Activated naive CD8-positive, alpha-beta T cell treated with anti-CD3 and anti-CD28 coated beads for 36 hours (primary cell): ENCODE measurements around the gene SYT1. TPM values are rescaled to one million over a fixed set of nuclear protein-coding genes. Genes with fewer than 3 reads are reported as not detected.

ENCODE experiments used
- DNase-seq: peaks from one replicate; pipeline ENCODE4 v3.0.0; 2021
- H3K27ac Mint-ChIP-seq: one replicate; pipeline ENCODE4 v1.8.0; 2022; ENCODE audit warnings: mild to moderate bottlenecking, moderate library complexity, mixed read lengths
- H3K27me3 Mint-ChIP-seq: one replicate; pipeline ENCODE4 v1.8.0; 2022; ENCODE audit warnings: mild to moderate bottlenecking, mixed read lengths
- H3K36me3 Mint-ChIP-seq: one replicate; pipeline ENCODE4 v1.8.0; 2021; ENCODE audit warnings: mild to moderate bottlenecking, mixed read lengths
- H3K4me1 Mint-ChIP-seq: one replicate; pipeline ENCODE4 v1.8.0; 2021; ENCODE audit warnings: mixed read lengths
- H3K4me3 Mint-ChIP-seq: one replicate; pipeline ENCODE4 v1.8.0; 2022; ENCODE audit warnings: mild to moderate bottlenecking, moderate library complexity, mixed read lengths
- H3K9me3 Mint-ChIP-seq: one replicate; pipeline ENCODE4 v1.8.0; 2022; ENCODE audit warnings: mixed read lengths
- total RNA-seq, 2 experiments: library from RNA; stranded (reverse); gene quantifications; one replicate each; pipeline ENCODE4 v1.2.3, GENCODE V29; 2021

Gene SYT1
- total RNA-seq, 2 experiments from 2014 or later, result not detected

GRCh38 chr12:79255288-79255687, 390.7 kb downstream of the SYT1 start:
- no peak for DNase-seq
- Mint-ChIP-seq H3K4me3 (no peak overlapping the region), H3K9me3 (no peaks in the 10 kb centered on the region), H3K4me1 (no peaks in the 10 kb centered on the region), H3K27ac (no peak overlapping the region), H3K36me3 (no peaks in the 10 kb centered on the region), H3K27me3 (no peaks in the 10 kb centered on the region)

DNA sequence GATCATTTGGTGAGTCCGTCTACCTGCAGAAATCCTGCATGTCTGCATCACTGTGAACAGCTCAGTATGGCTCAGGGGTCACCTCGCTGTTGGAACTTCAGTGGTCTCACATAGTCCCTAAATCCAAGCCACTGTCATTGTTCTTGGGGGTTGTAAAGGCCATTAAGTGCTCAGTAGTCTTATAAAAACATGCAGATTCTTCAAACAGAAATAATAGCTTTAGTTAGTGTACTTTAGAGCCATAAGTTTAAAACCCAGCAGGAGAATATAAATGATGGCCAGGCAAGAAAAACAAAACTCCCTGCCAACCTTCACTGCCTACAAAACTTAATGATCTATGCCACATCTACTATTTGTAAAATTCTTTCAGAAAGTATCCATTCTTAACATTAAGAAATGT, 396.3 kb downstream of the SYT1 start:
- Mint-ChIP-seq H3K9me3 (no peaks in the 10 kb centered on the region), H3K36me3 (no peaks in the 10 kb centered on the region), H3K4me1 (no peaks in the 10 kb centered on the region), H3K4me3 (no peak overlapping the region), H3K27me3 (no peaks in the 10 kb centered on the region), H3K27ac (no peak overlapping the region)
- no peak for DNase-seq

GRCh38 chr12:79262938-79263337, 398.4 kb downstream of the SYT1 start:
- no peak overlapping the region for H3K4me3 Mint-ChIP-seq
- no peaks in the 10 kb centered on the region for H3K36me3 Mint-ChIP-seq
- H3K27me3 Mint-ChIP-seq, result no peaks in the 10 kb centered on the region
- H3K9me3 Mint-ChIP-seq, result no peaks in the 10 kb centered on the region
- DNase-seq, result no peak
- no peaks in the 10 kb centered on the region for H3K4me1 Mint-ChIP-seq
- no peak overlapping the region for H3K27ac Mint-ChIP-seq

- no peaks in the 10 kb centered on the region for H3K27me3 Mint-ChIP-seq
- H3K27ac Mint-ChIP-seq, result no peak overlapping the region
- DNase-seq, result no peak
- H3K4me3 Mint-ChIP-seq, result no peak overlapping the region
- H3K4me1 Mint-ChIP-seq, result no peaks in the 10 kb centered on the region
- H3K36me3 Mint-ChIP-seq, result no peaks in the 10 kb centered on the region
- no peaks in the 10 kb centered on the region for H3K9me3 Mint-ChIP-seq
These were observed 402.0 kb downstream of the SYT1 start for GRCh38 chr12:79266343-79267144.

GRCh38 chr12:79267580-79267979, 403.0 kb downstream of the SYT1 start:
- H3K4me3 Mint-ChIP-seq, result no peak overlapping the region
- H3K9me3 Mint-ChIP-seq, result no peaks in the 10 kb centered on the region
- no peak for DNase-seq
- H3K27me3 Mint-ChIP-seq, result no peaks in the 10 kb centered on the region
- H3K27ac Mint-ChIP-seq, result no peak overlapping the region
- no peaks in the 10 kb centered on the region for H3K4me1 Mint-ChIP-seq
- H3K36me3 Mint-ChIP-seq, result no peaks in the 10 kb centered on the region

GRCh38 chr12:79274501-79275064, 410.0 kb downstream of the SYT1 start:
- Mint-ChIP-seq H3K27me3 (no peaks in the 10 kb centered on the region), H3K4me1 (no peaks in the 10 kb centered on the region), H3K9me3 (peaks cover 10% of the 10 kb centered on the region), H3K27ac (no peak overlapping the region), H3K36me3 (no peaks in the 10 kb centered on the region), H3K4me3 (no peak overlapping the region)
- DNase-seq, result no peak

GRCh38 chr12:79275631-79276030, 411.1 kb downstream of the SYT1 start:
- peaks cover 10% of the 10 kb centered on the region for H3K9me3 Mint-ChIP-seq
- no peak overlapping the region for H3K4me3 Mint-ChIP-seq
- no peak overlapping the region for H3K27ac Mint-ChIP-seq
- no peak for DNase-seq
- no peaks in the 10 kb centered on the region for H3K36me3 Mint-ChIP-seq
- H3K27me3 Mint-ChIP-seq, result no peaks in the 10 kb centered on the region
- H3K4me1 Mint-ChIP-seq, result no peaks in the 10 kb centered on the region

DNA sequence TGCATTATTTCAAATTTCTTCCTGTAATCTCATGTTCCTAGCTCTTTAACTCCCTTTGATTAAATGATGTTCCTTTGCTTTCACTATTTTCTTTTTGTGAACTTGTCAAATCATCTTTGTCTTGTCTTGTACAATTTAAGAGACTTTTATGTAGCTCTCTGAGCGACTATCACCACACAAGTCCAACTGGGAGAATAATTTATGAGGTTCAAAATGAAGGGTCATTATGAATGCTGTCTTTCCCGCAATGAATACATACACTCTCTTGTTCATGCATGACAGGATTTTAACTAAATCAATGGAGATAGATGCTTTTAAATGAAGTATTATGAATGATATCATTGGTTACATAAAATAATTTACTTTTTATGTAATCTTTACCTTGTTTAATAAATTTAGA, 418.8 kb downstream of the SYT1 start:
- Mint-ChIP-seq H3K27ac (no peak overlapping the region), H3K36me3 (no peaks in the 10 kb centered on the region), H3K4me1 (no peaks in the 10 kb centered on the region), H3K27me3 (no peaks in the 10 kb centered on the region), H3K9me3 (peaks cover 3% of the 10 kb centered on the region), H3K4me3 (no peak overlapping the region)
- DNase-seq, result no peak

- Mint-ChIP-seq H3K9me3 (no peaks in the 10 kb centered on the region), H3K27me3 (no peaks in the 10 kb centered on the region), H3K4me1 (no peaks in the 10 kb centered on the region), H3K36me3 (no peaks in the 10 kb centered on the region), H3K27ac (no peak overlapping the region), H3K4me3 (no peak overlapping the region)
- no peak for DNase-seq
These were observed 424.3 kb downstream of the SYT1 start for GRCh38 chr12:79288911-79289310.

DNA sequence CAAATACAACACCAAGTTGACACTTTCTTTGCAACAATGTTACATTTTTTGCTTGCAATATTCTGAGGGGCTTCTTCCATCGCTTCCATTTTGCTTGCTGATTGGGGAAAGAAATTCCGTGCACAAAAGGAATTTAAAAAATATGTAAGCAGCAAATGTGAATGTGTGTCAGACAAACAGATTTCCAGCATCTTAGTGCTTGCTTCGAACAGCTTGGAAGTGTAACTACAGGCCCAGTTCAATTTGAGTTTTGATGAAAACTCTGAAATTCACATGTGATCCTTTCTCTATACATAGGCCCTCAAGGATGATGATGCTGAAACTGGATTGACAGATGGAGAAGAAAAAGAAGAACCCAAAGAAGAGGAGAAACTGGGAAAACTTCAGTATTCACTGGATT, 427.1 kb downstream of the SYT1 start:
- Mint-ChIP-seq H3K4me1 (no peaks in the 10 kb centered on the region), H3K27ac (no peak overlapping the region), H3K27me3 (no peaks in the 10 kb centered on the region), H3K9me3 (no peaks in the 10 kb centered on the region), H3K4me3 (no peak overlapping the region), H3K36me3 (no peaks in the 10 kb centered on the region)
- DNase-seq, result no peak

DNA sequence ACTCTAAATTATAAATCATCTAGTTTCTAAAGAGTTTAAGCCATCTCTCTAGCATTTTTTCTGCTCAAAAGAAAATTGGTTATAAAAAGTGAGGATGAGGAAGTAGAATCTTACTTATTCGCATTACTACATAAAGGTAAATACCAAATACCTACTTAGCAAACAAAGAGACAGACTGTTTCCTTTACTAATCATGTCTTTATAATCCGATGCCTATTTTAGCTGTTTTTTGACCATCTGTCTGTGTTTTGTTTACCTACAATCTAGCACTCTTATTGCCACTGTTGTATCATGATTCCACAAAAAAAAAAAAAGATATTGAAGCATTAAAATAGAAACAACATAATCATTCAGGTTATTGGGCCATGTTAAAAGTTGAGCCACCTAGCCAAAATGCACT, 430.0 kb downstream of the SYT1 start:
- Mint-ChIP-seq H3K36me3 (no peaks in the 10 kb centered on the region), H3K4me3 (no peak overlapping the region), H3K9me3 (no peaks in the 10 kb centered on the region), H3K27ac (no peak overlapping the region), H3K27me3 (no peaks in the 10 kb centered on the region), H3K4me1 (no peaks in the 10 kb centered on the region)
- no peak for DNase-seq

DNA sequence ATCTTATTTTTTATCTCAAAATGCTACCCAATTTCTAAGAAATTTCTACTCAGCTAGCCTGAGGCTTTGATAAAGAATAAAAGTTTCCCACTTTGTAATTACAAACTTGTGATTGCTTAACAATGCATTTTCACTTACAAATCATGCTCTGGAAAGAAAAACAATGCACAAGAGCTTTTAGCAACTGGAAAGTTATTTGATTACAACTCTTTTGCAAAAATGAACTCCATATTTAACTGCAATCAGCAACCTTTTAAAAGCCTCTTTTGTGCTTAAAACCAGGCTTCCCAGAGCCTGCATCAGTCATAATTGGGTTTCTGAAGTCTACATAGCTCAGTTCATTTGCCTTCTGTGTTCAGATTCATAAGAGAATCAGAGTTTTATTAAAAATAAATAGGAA, 431.0 kb downstream of the SYT1 start:
- DNase-seq, result no peak
- Mint-ChIP-seq H3K4me3 (no peak overlapping the region), H3K4me1 (no peaks in the 10 kb centered on the region), H3K36me3 (no peaks in the 10 kb centered on the region), H3K27ac (no peak overlapping the region), H3K9me3 (no peaks in the 10 kb centered on the region), H3K27me3 (no peaks in the 10 kb centered on the region)

GRCh38 chr12:79296133-79296532, 431.6 kb downstream of the SYT1 start:
- Mint-ChIP-seq H3K4me3 (no peak overlapping the region), H3K4me1 (no peaks in the 10 kb centered on the region), H3K27ac (no peak overlapping the region), H3K27me3 (no peaks in the 10 kb centered on the region), H3K9me3 (no peaks in the 10 kb centered on the region), H3K36me3 (no peaks in the 10 kb centered on the region)
- no peak for DNase-seq

GRCh38 chr12:79296871-79297270, 432.3 kb downstream of the SYT1 start:
- no peak for DNase-seq
- Mint-ChIP-seq H3K36me3 (no peaks in the 10 kb centered on the region), H3K4me3 (no peak overlapping the region), H3K27ac (no peak overlapping the region), H3K9me3 (no peaks in the 10 kb centered on the region), H3K27me3 (no peaks in the 10 kb centered on the region), H3K4me1 (no peaks in the 10 kb centered on the region)

GRCh38 chr12:79298506-79298905, 433.9 kb downstream of the SYT1 start:
- H3K27ac Mint-ChIP-seq, result no peak overlapping the region
- H3K36me3 Mint-ChIP-seq, result no peaks in the 10 kb centered on the region
- no peak overlapping the region for H3K4me3 Mint-ChIP-seq
- no peaks in the 10 kb centered on the region for H3K27me3 Mint-ChIP-seq
- no peaks in the 10 kb centered on the region for H3K4me1 Mint-ChIP-seq
- H3K9me3 Mint-ChIP-seq, result no peaks in the 10 kb centered on the region
- no peak for DNase-seq
